ENCODE measurements around the gene UNC93A. TPM values are rescaled to one million over a fixed set of nuclear protein-coding genes. Genes with fewer than 3 reads are reported as not detected.
"Not testable (repeated sequence)": the region's sequence is repeated elsewhere in the genome, so short reads cannot be mapped to it uniquely, and the experiment has no call there.

UNC93A gene
- total RNA-seq, 1 donor from 2014 or later = not detected

GRCh38 chr6:167317172-167317571 is 26.1 kb downstream of the UNC93A start:
- no peak overlapping the region for H3K4me3 Mint-ChIP-seq (ENCODE audit: unreplicated experiment)
- no peaks in the 10 kb centered on the region for H3K4me1 Mint-ChIP-seq (ENCODE audit: unreplicated experiment)
- H3K36me3 Mint-ChIP-seq (ENCODE audit: unreplicated experiment) = no peaks in the 10 kb centered on the region
- TF ChIP-seq CTCF (IDR thresholded peaks at IDR 0.05) = no peak
- H3K27me3 Mint-ChIP-seq (ENCODE audit: unreplicated experiment) = no peaks in the 10 kb centered on the region
- DNase-seq (ENCODE audit: extremely low spot score, unreplicated experiment) = no peak
- H3K27ac Mint-ChIP-seq (ENCODE audit: unreplicated experiment) = no peak overlapping the region
- H3K9me3 Mint-ChIP-seq (ENCODE audit: unreplicated experiment) = no peaks in the 10 kb centered on the region

- not testable (repeated sequence) for DNase-seq (ENCODE audit: extremely low spot score, unreplicated experiment); H3K27me3 Mint-ChIP-seq (ENCODE audit: unreplicated experiment); H3K27ac Mint-ChIP-seq (ENCODE audit: unreplicated experiment)
These were observed 27.2 kb downstream of the UNC93A start for GRCh38 chr6:167318354-167318753.

GRCh38 chr6:167318856-167319255 is 27.7 kb downstream of the UNC93A start:
- H3K4me1 Mint-ChIP-seq (ENCODE audit: unreplicated experiment); H3K27ac Mint-ChIP-seq (ENCODE audit: unreplicated experiment); H3K9me3 Mint-ChIP-seq (ENCODE audit: unreplicated experiment); H3K4me3 Mint-ChIP-seq (ENCODE audit: unreplicated experiment); H3K27me3 Mint-ChIP-seq (ENCODE audit: unreplicated experiment); DNase-seq (ENCODE audit: extremely low spot score, unreplicated experiment); H3K36me3 Mint-ChIP-seq (ENCODE audit: unreplicated experiment): not testable (repeated sequence)

More at GRCh38 chr6:167318354-167318753, 27.2 kb downstream of the UNC93A start:
- H3K4me3 Mint-ChIP-seq (ENCODE audit: unreplicated experiment); H3K36me3 Mint-ChIP-seq (ENCODE audit: unreplicated experiment); H3K9me3 Mint-ChIP-seq (ENCODE audit: unreplicated experiment); H3K4me1 Mint-ChIP-seq (ENCODE audit: unreplicated experiment): not testable (repeated sequence)

GRCh38 chr6:167319856-167320753 is 29.0 kb downstream of the UNC93A start:
- H3K9me3 Mint-ChIP-seq (ENCODE audit: unreplicated experiment); H3K27ac Mint-ChIP-seq (ENCODE audit: unreplicated experiment); H3K27me3 Mint-ChIP-seq (ENCODE audit: unreplicated experiment); H3K4me1 Mint-ChIP-seq (ENCODE audit: unreplicated experiment); H3K4me3 Mint-ChIP-seq (ENCODE audit: unreplicated experiment); DNase-seq (ENCODE audit: extremely low spot score, unreplicated experiment); H3K36me3 Mint-ChIP-seq (ENCODE audit: unreplicated experiment): not testable (repeated sequence)

GRCh38 chr6:167320754-167321056 is 29.6 kb downstream of the UNC93A start:
- not testable (repeated sequence) for H3K4me3 Mint-ChIP-seq (ENCODE audit: unreplicated experiment); DNase-seq (ENCODE audit: extremely low spot score, unreplicated experiment); H3K9me3 Mint-ChIP-seq (ENCODE audit: unreplicated experiment); H3K4me1 Mint-ChIP-seq (ENCODE audit: unreplicated experiment); H3K27me3 Mint-ChIP-seq (ENCODE audit: unreplicated experiment); H3K36me3 Mint-ChIP-seq (ENCODE audit: unreplicated experiment); H3K27ac Mint-ChIP-seq (ENCODE audit: unreplicated experiment)

- not testable (repeated sequence) for H3K4me3 Mint-ChIP-seq (ENCODE audit: unreplicated experiment); H3K27me3 Mint-ChIP-seq (ENCODE audit: unreplicated experiment); H3K4me1 Mint-ChIP-seq (ENCODE audit: unreplicated experiment); H3K9me3 Mint-ChIP-seq (ENCODE audit: unreplicated experiment); H3K36me3 Mint-ChIP-seq (ENCODE audit: unreplicated experiment); H3K27ac Mint-ChIP-seq (ENCODE audit: unreplicated experiment); DNase-seq (ENCODE audit: extremely low spot score, unreplicated experiment)
These were observed 30.1 kb downstream of the UNC93A start for GRCh38 chr6:167321185-167321584.

GRCh38 chr6:167323111-167323510 is 32.0 kb downstream of the UNC93A start:
- peak; percentile 17 for DNase-seq (ENCODE audit: extremely low spot score, unreplicated experiment)
- Mint-ChIP-seq H3K9me3 (ENCODE audit: unreplicated experiment) (no peaks in the 10 kb centered on the region), H3K4me1 (ENCODE audit: unreplicated experiment) (no peaks in the 10 kb centered on the region), H3K4me3 (ENCODE audit: unreplicated experiment) (no peak overlapping the region), H3K27me3 (ENCODE audit: unreplicated experiment) (no peaks in the 10 kb centered on the region), H3K36me3 (ENCODE audit: unreplicated experiment) (no peaks in the 10 kb centered on the region), H3K27ac (ENCODE audit: unreplicated experiment) (no peak overlapping the region)
- no peak for TF ChIP-seq CTCF (IDR thresholded peaks at IDR 0.05)

All from osteocyte (in vitro differentiated cells).